Astrocyte of the spinal cord (primary cell): ENCODE data around the gene CDYL.

Experiments
- DNase-seq: peaks from one replicate; pipeline ENCODE4 v3.0.0; 2011; ENCODE audit warnings: low read depth, low spot score
- H3K4me3 ChIP-seq: 2 replicates; pipeline ENCODE4 v1.5.1; 2011; ENCODE audit warnings: low read depth, mild to moderate bottlenecking, low read length, moderate library complexity
- in situ Hi-C: cut with HindIII; loops from 2 replicates; pipeline ENCODE4 v1.10.0; 2017; ENCODE audit warnings: low sequenced_read_pairs
- TF ChIP-seq, protein P1 (sequence below): IDR thresholded peaks from 2 replicates; pipeline ENCODE4 v1.5.1; 2012; ENCODE audit warnings: low read depth, mild to moderate bottlenecking, low read length, inconsistent platforms

The CDYL gene

DNA sequence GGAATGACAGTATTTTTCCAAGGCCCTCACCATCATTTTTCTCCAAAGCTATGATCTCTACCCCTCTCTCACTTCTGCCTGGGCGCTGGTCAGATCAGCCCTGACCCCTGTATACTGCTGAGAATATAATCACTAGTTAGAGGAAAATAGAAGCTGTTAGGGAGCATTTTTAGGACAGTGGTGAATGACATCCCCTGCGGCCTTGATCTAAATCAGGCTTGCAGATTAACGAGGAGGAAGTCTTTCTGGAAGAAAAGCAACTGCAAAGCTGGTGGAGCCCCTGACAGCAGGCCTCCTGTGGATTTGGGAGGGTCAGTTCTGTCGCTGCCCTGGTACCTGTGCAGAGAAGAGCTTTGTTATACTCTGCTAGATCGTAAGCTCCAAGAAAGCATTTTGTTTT lies 119.8 kb downstream of the CDYL start:
- in situ Hi-C loops = no loop called here
- no peak for DNase-seq
- TF ChIP-seq, protein P1, sequence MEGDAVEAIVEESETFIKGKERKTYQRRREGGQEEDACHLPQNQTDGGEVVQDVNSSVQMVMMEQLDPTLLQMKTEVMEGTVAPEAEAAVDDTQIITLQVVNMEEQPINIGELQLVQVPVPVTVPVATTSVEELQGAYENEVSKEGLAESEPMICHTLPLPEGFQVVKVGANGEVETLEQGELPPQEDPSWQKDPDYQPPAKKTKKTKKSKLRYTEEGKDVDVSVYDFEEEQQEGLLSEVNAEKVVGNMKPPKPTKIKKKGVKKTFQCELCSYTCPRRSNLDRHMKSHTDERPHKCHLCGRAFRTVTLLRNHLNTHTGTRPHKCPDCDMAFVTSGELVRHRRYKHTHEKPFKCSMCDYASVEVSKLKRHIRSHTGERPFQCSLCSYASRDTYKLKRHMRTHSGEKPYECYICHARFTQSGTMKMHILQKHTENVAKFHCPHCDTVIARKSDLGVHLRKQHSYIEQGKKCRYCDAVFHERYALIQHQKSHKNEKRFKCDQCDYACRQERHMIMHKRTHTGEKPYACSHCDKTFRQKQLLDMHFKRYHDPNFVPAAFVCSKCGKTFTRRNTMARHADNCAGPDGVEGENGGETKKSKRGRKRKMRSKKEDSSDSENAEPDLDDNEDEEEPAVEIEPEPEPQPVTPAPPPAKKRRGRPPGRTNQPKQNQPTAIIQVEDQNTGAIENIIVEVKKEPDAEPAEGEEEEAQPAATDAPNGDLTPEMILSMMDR = no peak
- no peak overlapping the region for H3K4me3 ChIP-seq

DNA sequence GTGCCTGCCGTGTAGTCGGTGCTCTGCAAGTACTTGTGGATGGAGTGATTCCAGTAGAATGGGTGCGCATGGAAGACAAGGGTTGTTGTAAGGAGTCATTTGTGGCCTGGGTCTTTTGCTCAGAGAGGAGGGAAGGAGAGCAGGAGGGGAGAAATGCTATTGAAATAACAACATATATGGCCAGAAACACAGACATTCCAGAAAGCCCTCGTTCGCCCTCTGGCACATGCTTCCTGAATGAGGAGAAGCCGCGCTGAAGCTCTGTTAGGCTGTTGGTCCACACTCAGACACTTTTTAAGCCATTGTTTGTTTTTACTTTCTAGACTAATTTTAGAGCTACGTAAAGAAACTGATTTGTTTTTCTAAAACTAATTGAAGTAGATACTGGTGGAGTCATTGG lies 120.2 kb downstream of the CDYL start:
- TF ChIP-seq, protein P1 = no peak
- H3K4me3 ChIP-seq = no peak overlapping the region
- no peak for DNase-seq
- in situ Hi-C loops = no loop called here

DNA sequence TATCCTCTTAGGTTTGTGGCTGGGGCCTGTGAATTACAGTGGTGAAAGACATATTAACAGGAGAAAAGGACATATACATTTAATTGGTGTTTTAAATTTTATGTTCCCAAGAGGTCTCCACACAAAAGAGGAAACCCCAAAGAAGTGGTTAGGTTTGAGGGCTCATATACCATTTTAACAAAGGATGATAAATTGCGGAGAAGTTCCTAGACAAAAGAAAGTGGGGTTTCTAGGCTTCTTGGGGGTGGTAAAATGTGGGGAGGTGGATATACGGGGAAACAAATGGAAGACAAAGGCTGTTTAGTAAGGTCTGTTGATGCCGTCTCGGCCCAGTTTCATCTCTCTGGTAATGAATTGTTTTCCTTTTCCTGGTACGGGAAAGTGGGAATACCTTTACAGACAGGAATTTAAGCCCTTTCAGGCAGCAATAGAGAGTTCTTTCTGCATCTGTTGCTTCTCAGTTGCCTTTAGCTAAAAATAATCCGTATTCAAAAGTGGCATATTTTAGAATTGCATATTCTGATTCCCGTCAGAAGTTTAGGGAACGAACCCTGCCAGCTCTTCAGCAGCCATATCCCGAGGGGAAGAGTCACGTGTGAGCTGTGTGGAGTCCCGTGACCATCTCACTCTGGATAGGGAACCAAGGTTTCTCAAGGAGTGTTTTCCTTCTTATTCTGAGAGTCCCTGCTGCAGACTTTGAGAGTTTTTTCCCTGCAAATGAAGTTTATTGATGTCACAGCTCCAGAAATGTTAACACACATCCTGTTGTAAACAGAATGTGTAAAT lies 123.2 kb downstream of the CDYL start:
- H3K4me3 ChIP-seq = no peak overlapping the region
- TF ChIP-seq, protein P1 = no peak
- DNase-seq = no peak
- in situ Hi-C loops = no loop called here

- H3K4me3 ChIP-seq = no peak overlapping the region
- in situ Hi-C loops = no loop called here
- TF ChIP-seq, protein P1 = no peak
- DNase-seq = no peak
Measured at GRCh38 chr6:4901386-4902061, 125.3 kb downstream of the CDYL start.

- no peak for DNase-seq
- H3K4me3 ChIP-seq = no peak overlapping the region
- TF ChIP-seq, protein P1 = no peak
- in situ Hi-C loops = no loop called here
Measured at GRCh38 chr6:4902363-4902762, 126.2 kb downstream of the CDYL start.

DNA sequence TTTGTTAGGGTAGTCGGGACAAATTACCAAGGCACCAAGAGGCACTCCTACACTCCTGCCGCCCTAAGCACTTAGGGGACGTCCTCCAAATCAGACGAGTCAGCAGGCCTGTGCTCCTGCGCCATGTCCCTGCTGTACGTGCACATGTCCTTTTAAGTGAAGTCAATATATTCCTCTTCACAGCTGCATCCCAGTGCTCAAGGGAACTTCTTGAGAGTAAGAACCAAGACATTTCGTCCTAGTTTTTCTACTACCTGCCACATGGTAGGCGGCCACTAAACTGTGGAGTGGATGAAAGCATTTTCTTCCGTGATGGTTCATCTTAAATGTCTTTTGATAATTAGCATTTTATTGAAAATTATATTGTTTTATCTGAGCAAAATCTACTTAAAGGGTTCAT lies 126.9 kb downstream of the CDYL start:
- TF ChIP-seq, protein P1 = no peak
- no peak overlapping the region for H3K4me3 ChIP-seq
- in situ Hi-C loops = no loop called here
- no peak for DNase-seq
